Measurements from ENCODE around the gene HOPX. TPM values are rescaled to one million over a fixed set of nuclear protein-coding genes. Genes with fewer than 3 reads are reported as not detected.

Gene HOPX
- polyA plus RNA-seq, 1 experiment, result not detected

GRCh38 chr4:56603297-56603696, 77.8 kb downstream of the HOPX start:
- DNase-seq (ENCODE audit: low read depth), result no peak
- CTCF ChIA-PET, result interaction anchor here (1.1 kb wide), 1 partner anchor 10 kb away, joined by 3 read pairs; no protein-coding TSS in a partner anchor

More at GRCh38 chr4:56603297-56603696, 77.8 kb downstream of the HOPX start:
- POLR2A ChIA-PET, result no interaction called here
- H3K4me3 ChIP-seq (ENCODE audit: low read depth, low read length), result no peak overlapping the region
- H3K27me3 ChIP-seq (ENCODE audit: control insufficient read depth, insufficient read depth, low read length), result peaks cover 9% of the 10 kb centered on the region
- TF ChIP-seq CTCF (IDR thresholded peaks at IDR 0.05; ENCODE audit: insufficient read depth, low read depth, low read length), result no peak
- H3K36me3 ChIP-seq (ENCODE audit: control insufficient read depth, insufficient read depth, low read length), result no peaks in the 10 kb centered on the region

Other genes with a start within 250 kb of the HOPX start
- gene PPAT, start 245.7 kb downstream of the HOPX start, polyA plus RNA-seq (2011; rRNA removed), result 3.2 and 5.3 TPM in 2 replicates
- gene PAICS, start 245.0 kb downstream of the HOPX start, polyA plus RNA-seq (2011; rRNA removed), result 50.3 and 85.3 TPM in 2 replicates
- 118 and 145 TPM in 2 replicates for gene SRP72, start 213.7 kb downstream of the HOPX start, polyA plus RNA-seq (2011; rRNA removed)
- 0.23 and 0.29 TPM in 2 replicates for gene ARL9, start 175.5 kb downstream of the HOPX start, polyA plus RNA-seq (2011; rRNA removed)
- not detected in 2 replicates for gene SPINK2, start 140.4 kb upstream of the HOPX start, polyA plus RNA-seq (2011; rRNA removed)
- 13.2 and 22.1 TPM in 2 replicates for gene REST, start 226.6 kb upstream of the HOPX start, polyA plus RNA-seq (2011; rRNA removed)

Data from BJ (cell line).